K562 (cell line): Measurements from ENCODE around the gene RPTOR. TPM values are rescaled to one million over a fixed set of nuclear protein-coding genes. Genes with fewer than 3 reads are reported as not detected.

ENCODE experiments used
- CBFA2T2 ChIP-seq: fragments of 450-650 bp; conservative IDR thresholded peaks from 2 replicates; pipeline ENCODE4 v1.6.1; 2017; ENCODE audit warnings: mild to moderate bottlenecking
- GATAD2A ChIP-seq: fragments of 450-650 bp; IDR thresholded peaks from 2 replicates; pipeline ENCODE4 v1.6.1; 2017
- IRF2 ChIP-seq: sonication (generic); formaldehyde crosslinking; IDR thresholded peaks from 2 replicates; pipeline ENCODE4 v1.8.1; 2022; ENCODE audit warnings: mild to moderate bottlenecking, missing genetic modification reagents
- MIER1 ChIP-seq: fragments of 450-650 bp; IDR thresholded peaks from 2 replicates; pipeline ENCODE4 v1.6.1; 2016; ENCODE audit warnings: antibody characterized with exemption, mild to moderate bottlenecking, low read depth
- PCBP1 ChIP-seq: fragments of 200-400 bp; formaldehyde crosslinking; IDR thresholded peaks from 2 replicates; pipeline ENCODE4 v1.6.1; 2018; ENCODE audit warnings: mild to moderate bottlenecking, low read depth, low read length; ENCODE audit not compliant: poor library complexity, severe bottlenecking
- PHF8 ChIP-seq: fragments of 200-600 bp; sonication (generic); IDR thresholded peaks from 2 replicates; pipeline ENCODE4 v1.6.1; 2012; ENCODE audit warnings: mixed run types, mild to moderate bottlenecking, inconsistent platforms, low read length, moderate library complexity, borderline replicate concordance
- POLR2H ChIP-seq: IDR thresholded peaks from 2 replicates; pipeline ENCODE4 v1.6.1; 2016; ENCODE audit warnings: missing genetic modification characterization, low read depth, mild to moderate bottlenecking, control low read depth, missing compliant biosample characterization, moderate library complexity
- POU5F1 ChIP-seq: fragments of 150-350 bp; IDR thresholded peaks from 2 replicates; pipeline ENCODE4 v1.6.1; 2014; ENCODE audit warnings: borderline replicate concordance, low read length, low read depth, mild to moderate bottlenecking; ENCODE audit not compliant: partially characterized antibody
- TFAP4 ChIP-seq: sonication (generic); formaldehyde crosslinking; IDR thresholded peaks from 2 replicates; pipeline ENCODE4 v1.8.0; 2022; ENCODE audit warnings: missing genetic modification reagents, mild to moderate bottlenecking, moderate library complexity, borderline replicate concordance
- U2AF1 ChIP-seq: fragments of 200-400 bp; formaldehyde crosslinking; optimal IDR thresholded peaks from 2 replicates; pipeline ENCODE3; 2017; ENCODE audit warnings: mild to moderate bottlenecking, low read depth, low read length, moderate library complexity
- ZNF23 ChIP-seq: fragments of 250-450 bp; sonication (Bioruptor Pico); IDR thresholded peaks from 2 replicates; pipeline ENCODE4 v1.4.0; 2020; ENCODE audit warnings: mild to moderate bottlenecking
- ZNF699 ChIP-seq: fragments of 250-450 bp; sonication (Bioruptor Pico); IDR thresholded peaks from 2 replicates; pipeline ENCODE4 v1.8.0; 2021; ENCODE audit warnings: mild to moderate bottlenecking, moderate library complexity; ENCODE audit not compliant: insufficient replicate concordance
- polyA plus RNA-seq, 8 experiments: library from polyadenylated mRNA; depleted of rRNA in 4 of 8; stranded (reverse) in 5 of 8; unstranded in 3 of 8; fragments of >200 nt; fragmentation: Nextera tagmentation in 2 of 8; fragmentation: Illumina TruSeq in 1 of 8; extraction: Ambion mirVana in 2 of 8; extraction: Trizol in 1 of 8; gene quantifications; 2 replicates each; pipeline versions ENCODE4 v1.2.1 to v1.2.3, GENCODE V29; 2011 to 2014; ENCODE audit warnings: inconsistent platforms in 1 of 8, missing spikeins in 1 of 8
- total RNA-seq, 7 experiments: library from RNA; depleted of rRNA in 6 of 7; stranded (reverse); fragments of >200 nt in 6 of 7; fragmentation: Illumina TruSeq in 2 of 7; extraction: Trizol in 2 of 7; gene quantifications; 2 replicates each; pipeline versions ENCODE4 v1.2.1 to v1.2.3, GENCODE V29; 2011 to 2021; ENCODE audit warnings: low replicate concordance in 1 of 7
- TF ChIP-seq, protein P1 (sequence below): sonication (generic); formaldehyde crosslinking; IDR thresholded peaks from 2 replicates; pipeline ENCODE4 v1.8.0; 2023; ENCODE audit warnings: mild to moderate bottlenecking, missing genetic modification reagents
- TF ChIP-seq, protein P2 (sequence below), 2 experiments: fragments of 200-800 bp in 1 of 2; sonication (Bioruptor generic) in 1 of 2; sonication (generic) in 1 of 2; formaldehyde crosslinking in 1 of 2; IDR thresholded peaks in 1 of 2; conservative IDR thresholded peaks in 1 of 2; 2 replicates each; pipeline versions ENCODE4 v1.5.0 to v1.6.1; 2016 to 2020; ENCODE audit warnings: missing compliant biosample characterization in 1 of 2, missing genetic modification characterization in 1 of 2, missing genetic modification reagents in 1 of 2
- TF ChIP-seq, protein P3 (sequence below): sonication (generic); formaldehyde crosslinking; IDR thresholded peaks from 2 replicates; pipeline ENCODE4 v1.8.0; 2022; ENCODE audit warnings: missing genetic modification reagents, mild to moderate bottlenecking, borderline replicate concordance

RPTOR gene
- total and polyA plus RNA-seq, 9 of the 15 experiments (the other 6 are each of a cell fraction or from before 2014, with no cell fraction given) = 0.24 to 54.1 (median 10.2) TPM

- TF ChIP-seq, protein P1, sequence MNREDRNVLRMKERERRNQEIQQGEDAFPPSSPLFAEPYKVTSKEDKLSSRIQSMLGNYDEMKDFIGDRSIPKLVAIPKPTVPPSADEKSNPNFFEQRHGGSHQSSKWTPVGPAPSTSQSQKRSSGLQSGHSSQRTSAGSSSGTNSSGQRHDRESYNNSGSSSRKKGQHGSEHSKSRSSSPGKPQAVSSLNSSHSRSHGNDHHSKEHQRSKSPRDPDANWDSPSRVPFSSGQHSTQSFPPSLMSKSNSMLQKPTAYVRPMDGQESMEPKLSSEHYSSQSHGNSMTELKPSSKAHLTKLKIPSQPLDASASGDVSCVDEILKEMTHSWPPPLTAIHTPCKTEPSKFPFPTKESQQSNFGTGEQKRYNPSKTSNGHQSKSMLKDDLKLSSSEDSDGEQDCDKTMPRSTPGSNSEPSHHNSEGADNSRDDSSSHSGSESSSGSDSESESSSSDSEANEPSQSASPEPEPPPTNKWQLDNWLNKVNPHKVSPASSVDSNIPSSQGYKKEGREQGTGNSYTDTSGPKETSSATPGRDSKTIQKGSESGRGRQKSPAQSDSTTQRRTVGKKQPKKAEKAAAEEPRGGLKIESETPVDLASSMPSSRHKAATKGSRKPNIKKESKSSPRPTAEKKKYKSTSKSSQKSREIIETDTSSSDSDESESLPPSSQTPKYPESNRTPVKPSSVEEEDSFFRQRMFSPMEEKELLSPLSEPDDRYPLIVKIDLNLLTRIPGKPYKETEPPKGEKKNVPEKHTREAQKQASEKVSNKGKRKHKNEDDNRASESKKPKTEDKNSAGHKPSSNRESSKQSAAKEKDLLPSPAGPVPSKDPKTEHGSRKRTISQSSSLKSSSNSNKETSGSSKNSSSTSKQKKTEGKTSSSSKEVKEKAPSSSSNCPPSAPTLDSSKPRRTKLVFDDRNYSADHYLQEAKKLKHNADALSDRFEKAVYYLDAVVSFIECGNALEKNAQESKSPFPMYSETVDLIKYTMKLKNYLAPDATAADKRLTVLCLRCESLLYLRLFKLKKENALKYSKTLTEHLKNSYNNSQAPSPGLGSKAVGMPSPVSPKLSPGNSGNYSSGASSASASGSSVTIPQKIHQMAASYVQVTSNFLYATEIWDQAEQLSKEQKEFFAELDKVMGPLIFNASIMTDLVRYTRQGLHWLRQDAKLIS = peak; percentile 78; the same call in 1 of the 2 replicates
- TF ChIP-seq PHF8 (peak; percentile 96), GATAD2A (no peak), CBFA2T2 (no peak), TFAP4 (CRISPR knock-in tag) (peak; percentile 78), U2AF1 (no peak), POLR2H (tag) (peak; percentile 47; the same call in 1 of the 2 replicates), ZNF23 (CRISPR knock-in tag) (no peak), PCBP1 (no peak), IRF2 (CRISPR knock-in tag) (0 out of 2 replicates have a peak, but pooled peaks have one; percentile 54), ZNF699 (CRISPR knock-in tag) (no peak), POU5F1 (peak; percentile 96), MIER1 (no peak)
- TF ChIP-seq, protein P2, sequence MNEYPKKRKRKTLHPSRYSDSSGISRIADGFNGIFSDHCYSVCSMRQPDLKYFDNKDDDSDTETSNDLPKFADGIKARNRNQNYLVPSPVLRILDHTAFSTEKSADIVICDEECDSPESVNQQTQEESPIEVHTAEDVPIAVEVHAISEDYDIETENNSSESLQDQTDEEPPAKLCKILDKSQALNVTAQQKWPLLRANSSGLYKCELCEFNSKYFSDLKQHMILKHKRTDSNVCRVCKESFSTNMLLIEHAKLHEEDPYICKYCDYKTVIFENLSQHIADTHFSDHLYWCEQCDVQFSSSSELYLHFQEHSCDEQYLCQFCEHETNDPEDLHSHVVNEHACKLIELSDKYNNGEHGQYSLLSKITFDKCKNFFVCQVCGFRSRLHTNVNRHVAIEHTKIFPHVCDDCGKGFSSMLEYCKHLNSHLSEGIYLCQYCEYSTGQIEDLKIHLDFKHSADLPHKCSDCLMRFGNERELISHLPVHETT (CRISPR knock-in tag; conservative IDR thresholded peaks at IDR 0.05 in 1 of 2, IDR thresholded peaks at IDR 0.05 in 1 of 2) = peak in 1 of 2 experiments; percentile 59; a peak in 2 of 4 replicates
- TF ChIP-seq, protein P3, sequence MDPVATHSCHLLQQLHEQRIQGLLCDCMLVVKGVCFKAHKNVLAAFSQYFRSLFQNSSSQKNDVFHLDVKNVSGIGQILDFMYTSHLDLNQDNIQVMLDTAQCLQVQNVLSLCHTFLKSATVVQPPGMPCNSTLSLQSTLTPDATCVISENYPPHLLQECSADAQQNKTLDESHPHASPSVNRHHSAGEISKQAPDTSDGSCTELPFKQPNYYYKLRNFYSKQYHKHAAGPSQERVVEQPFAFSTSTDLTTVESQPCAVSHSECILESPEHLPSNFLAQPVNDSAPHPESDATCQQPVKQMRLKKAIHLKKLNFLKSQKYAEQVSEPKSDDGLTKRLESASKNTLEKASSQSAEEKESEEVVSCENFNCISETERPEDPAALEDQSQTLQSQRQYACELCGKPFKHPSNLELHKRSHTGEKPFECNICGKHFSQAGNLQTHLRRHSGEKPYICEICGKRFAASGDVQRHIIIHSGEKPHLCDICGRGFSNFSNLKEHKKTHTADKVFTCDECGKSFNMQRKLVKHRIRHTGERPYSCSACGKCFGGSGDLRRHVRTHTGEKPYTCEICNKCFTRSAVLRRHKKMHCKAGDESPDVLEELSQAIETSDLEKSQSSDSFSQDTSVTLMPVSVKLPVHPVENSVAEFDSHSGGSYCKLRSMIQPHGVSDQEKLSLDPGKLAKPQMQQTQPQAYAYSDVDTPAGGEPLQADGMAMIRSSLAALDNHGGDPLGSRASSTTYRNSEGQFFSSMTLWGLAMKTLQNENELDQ (CRISPR knock-in tag) = 0 out of 2 replicates have a peak, but pooled peaks have one; percentile 52
These were observed at the start of gene RPTOR (continued) for GRCh38 chr17:80544655-80545498.
